ENCODE data around the gene TCP1. TPM values are rescaled to one million over a fixed set of nuclear protein-coding genes. Genes with fewer than 3 reads are reported as not detected.
"Not testable (repeated sequence)": the region's sequence is repeated elsewhere in the genome, so short reads cannot be mapped to it uniquely, and the experiment has no call there.

Gene TCP1
- total RNA-seq, 1 experiment from 2014 or later: 412 TPM

- Histone ChIP-seq H4K20me1 (ENCODE audit: control insufficient read depth, insufficient read depth, insufficient read length) (no peaks in the 10 kb centered on the region), H3K9me3 (ENCODE audit: control insufficient read depth, low read depth, low read length) (no peaks in the 10 kb centered on the region), H3K23ac (ENCODE audit: insufficient read length, low read depth, low read length) (no peak overlapping the region), H3K4me1 (ENCODE audit: insufficient read depth, low read length) (peaks cover 8% of the 10 kb centered on the region; the same call in 1 of the 2 replicates), H2BK120ac (ENCODE audit: low read depth, low read length, poor library complexity, severe bottlenecking) (no peak overlapping the region), H4K8ac (replicated peaks; ENCODE audit: insufficient read length, low read depth, low read length) (no peak overlapping the region), H3K9ac (ENCODE audit: extremely low read depth, insufficient read length, low read length) (no peak overlapping the region), H3K79me2 (ENCODE audit: insufficient read depth, low read length) (no peaks in the 10 kb centered on the region), H3K27me3 (ENCODE audit: insufficient read depth, low read length) (no peaks in the 10 kb centered on the region), H3K27ac (ENCODE audit: insufficient read length, low read depth, low read length) (no peak overlapping the region), H2BK5ac (ENCODE audit: insufficient read length, low read length) (no peak overlapping the region), H4K5ac (ENCODE audit: insufficient read length, low read depth, low read length) (no peak overlapping the region), H3K56ac (ENCODE audit: insufficient read length, low read depth, low read length) (no peak overlapping the region), H2AFZ (ENCODE audit: low read length) (no peak overlapping the region), H3K18ac (ENCODE audit: insufficient read length, low read depth, low read length) (no peak overlapping the region), H3K79me1 (ENCODE audit: insufficient read depth, low read depth, low read length, poor library complexity, severe bottlenecking) (no peaks in the 10 kb centered on the region), H2AK5ac (ENCODE audit: insufficient read length, low read length) (no peak overlapping the region), H3K14ac (ENCODE audit: insufficient read depth, low read length) (no peak overlapping the region), H3K4me2 (ENCODE audit: insufficient read depth, insufficient read length, low read length) (no peak overlapping the region), H2BK12ac (ENCODE audit: insufficient read length, low read depth, low read length) (no peak overlapping the region), H2BK20ac (ENCODE audit: low read depth, low read length, poor library complexity, severe bottlenecking) (no peak overlapping the region), H4K91ac (ENCODE audit: insufficient read length, low read depth, low read length) (no peak overlapping the region), H3K23me2 (ENCODE audit: insufficient read length, low read depth, low read length, poor library complexity, severe bottlenecking) (no peaks in the 10 kb centered on the region), H2BK15ac (ENCODE audit: low read depth, low read length) (no peak overlapping the region; the same call in 1 of the 2 replicates), H3K4ac (ENCODE audit: low read depth, low read length) (no peak overlapping the region), H3T11ph (ENCODE audit: low read length) (no peak overlapping the region)
- no CpG with 5 or more reads among the region's 13 CpGs for WGBS (ENCODE audit: extremely low coverage, insufficient read length, low lambda C conversion rate)
- no peak for DNase-seq
- Mint-ChIP-seq H3K27ac (no peak overlapping the region; a peak in 1 of 7 replicates), H3K4me1 (peaks cover 22 to 29% of the 10 kb centered on the region in 2 experiments), H3K36me3 (ENCODE audit: insufficient read depth in 1 of 3, low read depth in 3 of 3) (peaks cover 0 to 1% (median 0%) of the 10 kb centered on the region in 3 experiments; a peak in 1 of 7 replicates), H3K4me3 (no peak overlapping the region), H3K9me3 (no peaks in the 10 kb centered on the region), H3K27me3 (ENCODE audit: low read depth) (no peaks in the 10 kb centered on the region; the same call in none of the 2 replicates)
- no peak for TF ChIP-seq CTCF (conservative IDR thresholded peaks at IDR 0.05)
These were observed 36.6 kb upstream of the TCP1 start for GRCh38 chr6:159826004-159826403.

DNA sequence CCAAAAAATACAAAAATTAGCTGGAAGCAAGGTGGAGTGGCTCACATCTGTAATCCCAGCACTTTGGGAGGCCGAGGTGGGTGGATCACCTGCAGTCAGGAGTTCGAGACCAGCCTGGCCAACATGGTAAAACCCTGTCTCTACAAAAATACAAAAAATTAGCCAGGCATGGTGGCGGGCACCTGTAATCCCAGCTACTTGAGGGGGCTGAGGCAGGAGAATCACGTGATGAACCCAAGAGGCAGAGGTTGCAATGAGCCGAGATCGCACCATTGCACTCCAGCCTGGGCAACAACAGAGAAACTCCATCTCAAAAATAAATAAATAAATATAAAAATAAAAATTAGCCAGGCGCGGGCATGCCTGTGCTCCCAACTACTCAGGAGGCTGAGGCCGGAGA, 35.3 kb upstream of the TCP1 start:
- not testable (repeated sequence) for H3K27ac ChIP-seq (ENCODE audit: insufficient read length, low read depth, low read length)

More for the DNA sequence above, 35.3 kb upstream of the TCP1 start:
- H3K4me1 Mint-ChIP-seq: peaks cover 20 to 26% of the 10 kb centered on the region in 2 experiments
- H3K23ac ChIP-seq (ENCODE audit: insufficient read length, low read depth, low read length); H4K5ac ChIP-seq (ENCODE audit: insufficient read length, low read depth, low read length); H3K79me2 ChIP-seq (ENCODE audit: insufficient read depth, low read length); H3K4me1 ChIP-seq (ENCODE audit: insufficient read depth, low read length); H3T11ph ChIP-seq (ENCODE audit: low read length); H3K9me3 Mint-ChIP-seq; H2BK20ac ChIP-seq (ENCODE audit: low read depth, low read length, poor library complexity, severe bottlenecking); H3K14ac ChIP-seq (ENCODE audit: insufficient read depth, low read length); DNase-seq; H2AFZ ChIP-seq (ENCODE audit: low read length); H2BK5ac ChIP-seq (ENCODE audit: insufficient read length, low read length); H3K23me2 ChIP-seq (ENCODE audit: insufficient read length, low read depth, low read length, poor library complexity, severe bottlenecking); H3K56ac ChIP-seq (ENCODE audit: insufficient read length, low read depth, low read length); H2BK15ac ChIP-seq (ENCODE audit: low read depth, low read length); H3K79me1 ChIP-seq (ENCODE audit: insufficient read depth, low read depth, low read length, poor library complexity, severe bottlenecking); H4K91ac ChIP-seq (ENCODE audit: insufficient read length, low read depth, low read length); H2AK5ac ChIP-seq (ENCODE audit: insufficient read length, low read length); H2BK12ac ChIP-seq (ENCODE audit: insufficient read length, low read depth, low read length); H2BK120ac ChIP-seq (ENCODE audit: low read depth, low read length, poor library complexity, severe bottlenecking); H3K27me3 Mint-ChIP-seq (ENCODE audit: low read depth); H4K20me1 ChIP-seq (ENCODE audit: control insufficient read depth, insufficient read depth, insufficient read length); H3K4me2 ChIP-seq (ENCODE audit: insufficient read depth, insufficient read length, low read length); H3K9me3 ChIP-seq (ENCODE audit: control insufficient read depth, low read depth, low read length); H3K36me3 Mint-ChIP-seq (ENCODE audit: insufficient read depth in 1 of 3, low read depth in 3 of 3); H3K9ac ChIP-seq (ENCODE audit: extremely low read depth, insufficient read length, low read length); H3K4ac ChIP-seq (ENCODE audit: low read depth, low read length); H3K18ac ChIP-seq (ENCODE audit: insufficient read length, low read depth, low read length); H3K27me3 ChIP-seq (ENCODE audit: insufficient read depth, low read length); H3K27ac Mint-ChIP-seq; H4K8ac ChIP-seq (replicated peaks; ENCODE audit: insufficient read length, low read depth, low read length); H3K4me3 Mint-ChIP-seq: not testable (repeated sequence)
- no CpG with 5 or more reads among the region's 9 CpGs for WGBS (ENCODE audit: extremely low coverage, insufficient read length, low lambda C conversion rate)

Data from H9 (cell line).